Pericardium fibroblast (primary cell): ENCODE data around the gene RAE1. TPM values are rescaled to one million over a fixed set of nuclear protein-coding genes. Genes with fewer than 3 reads are reported as not detected.

Experiments used
- total RNA-seq: library from RNA; depleted of rRNA; stranded (reverse); fragments of >200 nt; gene quantifications from 2 replicates; pipeline ENCODE4 v1.2.3, GENCODE V29; 2015

The RAE1 gene
- 18.5 and 24.2 TPM in 2 replicates for total RNA-seq

DNA sequence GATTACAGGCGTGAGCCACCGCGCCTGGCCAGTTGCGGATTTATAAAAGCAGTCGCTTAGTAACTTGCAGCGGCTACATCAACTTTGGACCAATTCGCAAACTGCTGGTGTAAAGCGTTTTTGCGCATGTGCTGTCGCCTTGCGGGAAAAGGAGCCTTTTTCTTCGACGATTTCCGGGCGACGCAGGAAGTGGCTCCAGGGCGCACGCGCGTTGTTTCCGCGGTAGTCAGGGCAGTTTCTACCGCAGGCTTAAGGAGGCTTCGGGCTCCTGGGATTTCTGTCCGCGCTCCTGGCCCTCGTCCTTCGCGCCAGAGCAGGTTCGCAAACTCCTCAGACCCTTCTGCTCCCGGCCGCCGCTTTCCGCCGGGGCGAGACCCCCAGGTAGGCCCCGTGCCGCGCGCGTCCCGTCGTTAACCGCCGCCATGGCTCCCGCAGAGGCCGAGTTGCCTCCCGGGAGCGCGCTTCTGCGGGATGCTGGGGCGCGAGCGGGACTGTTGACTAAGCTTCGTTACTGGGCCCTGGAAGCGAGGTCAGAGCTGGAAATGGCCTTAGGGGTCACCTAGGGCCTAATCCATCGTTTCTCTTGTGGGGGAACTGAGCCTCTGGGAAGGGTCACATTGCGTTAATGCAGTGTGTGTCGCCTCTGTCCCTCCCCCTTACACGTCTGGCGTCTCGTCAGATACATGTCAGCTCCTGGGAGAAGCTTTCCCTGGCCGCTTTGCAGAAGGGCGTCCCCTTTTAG, at the start of gene RAE1:
TSS of gene RAE1 (plus strand) at position 214 of the 742 bp plus-strand sequence. CDS start 2,784 bp downstream, outside the sequence.

GRCh38 chr20:57329608-57330221, 21.3 kb upstream of the RAE1 start, which contains the start of gene SPO11:
TSS of gene SPO11 (plus strand) at chr20:57329803. CDS start at chr20:57329868, 65 bp downstream.

DNA sequence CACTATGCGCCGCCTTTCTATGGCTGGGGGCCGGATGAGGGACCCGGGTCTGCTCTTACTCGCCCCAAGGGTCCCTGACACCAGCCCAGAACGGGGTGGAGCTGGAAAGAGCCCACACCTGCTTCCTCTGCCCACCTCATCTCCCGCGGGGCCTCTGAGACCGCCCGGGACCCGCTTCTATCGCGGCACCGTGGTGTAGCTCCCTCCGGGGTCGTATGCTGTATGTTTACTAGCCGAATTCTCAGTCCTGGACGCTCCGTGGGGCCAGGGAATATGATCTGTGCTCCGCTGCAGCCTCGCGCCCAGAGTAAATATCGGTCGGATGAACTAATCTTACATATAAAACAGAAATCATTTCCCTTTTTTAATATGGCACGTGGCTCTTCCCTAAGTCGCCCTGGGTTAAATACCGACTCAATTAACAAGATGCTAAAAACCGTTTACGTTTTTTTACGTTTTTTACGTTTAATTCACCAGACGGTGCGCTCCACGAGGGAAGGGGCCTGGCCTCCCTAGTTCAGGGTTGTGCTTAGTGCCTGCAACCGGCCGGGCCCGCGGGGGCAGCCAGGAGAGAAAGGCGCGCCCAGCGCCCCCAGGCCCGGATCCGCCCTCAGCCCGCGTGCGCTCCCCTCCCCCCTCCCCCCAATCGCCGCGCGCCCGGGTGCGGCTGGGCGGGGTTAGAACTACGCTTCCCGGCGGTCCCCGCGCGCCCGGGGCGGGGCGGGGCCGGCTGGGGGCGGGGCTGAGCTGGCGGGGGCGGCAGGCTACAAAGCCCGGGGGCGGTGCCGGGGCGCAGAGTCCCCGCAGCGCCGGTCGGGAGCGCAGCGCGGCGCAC, 39.8 kb downstream of the RAE1 start, which contains the start of gene RBM38:
TSS of gene RBM38 (plus strand) at position 793 of the 835 bp plus-strand sequence. CDS start 186 bp downstream, outside the sequence.

Other genes with a start within 250 kb of the RAE1 start
- not detected in 2 replicates for gene BMP7, start 84.6 kb upstream of the RAE1 start, total RNA-seq
- not detected in 2 replicates for gene SPO11, start 21.5 kb upstream of the RAE1 start, total RNA-seq
- 7.8 and 8.1 TPM in 2 replicates for gene RBM38, start 40.1 kb downstream of the RAE1 start, total RNA-seq
- 0.23 TPM in 1 of 2 replicates, not detected in the other for gene CTCFL, start 173.9 kb downstream of the RAE1 start, total RNA-seq
- gene PCK1, start 209.9 kb downstream of the RAE1 start, total RNA-seq: not detected in 2 replicates